ENCODE results near the gene GPN2. TPM values are rescaled to one million over a fixed set of nuclear protein-coding genes. Genes with fewer than 3 reads are reported as not detected.

Gene GPN2
- total and polyA plus RNA-seq, 2 donors (not counting 3 experiments of a cell fraction or from before 2014, with no cell fraction given), result 21.9 to 37.4 TPM

DNA sequence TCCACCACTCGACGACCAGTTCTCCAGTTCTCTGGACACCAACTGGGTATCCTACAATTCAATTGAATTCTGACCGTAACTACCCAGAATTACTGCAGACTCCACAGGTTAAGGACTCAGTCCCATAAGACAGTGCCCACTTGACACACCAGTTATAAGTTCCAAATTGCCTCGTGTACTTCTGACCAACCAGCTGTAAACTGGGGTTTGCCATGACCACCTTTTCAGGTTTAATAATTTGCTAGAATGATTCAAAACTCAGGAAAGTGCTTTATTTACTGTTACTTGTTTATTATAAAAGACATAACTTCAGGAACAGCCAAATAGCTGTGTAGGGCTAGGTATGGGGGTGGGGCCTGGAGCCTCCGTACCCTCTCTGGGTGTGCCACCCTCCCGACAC, 46.7 kb upstream of the GPN2 start:
- peaks cover 0 to 15% of the 10 kb centered on the region in 2 experiments for H3K36me3 ChIP-seq (ENCODE audit: control insufficient read depth in 2 of 2, extremely low read depth in 1 of 2, insufficient read depth in 2 of 2, low read length in 2 of 2)
- no peak for FAIRE-seq
- no TSS peak for BruUV-seq (replicated peaks)

More for the DNA sequence above, 46.7 kb upstream of the GPN2 start:
- CTCF ChIA-PET, result no interaction called here
- H3K9me3 ChIP-seq (replicated peaks; ENCODE audit: control insufficient read depth, insufficient read depth, low read length), result no peaks in the 10 kb centered on the region
- H2AFZ ChIP-seq (ENCODE audit: low read depth, low read length), result no peak overlapping the region
- no peaks in the 10 kb centered on the region for H4K20me1 ChIP-seq (replicated peaks; ENCODE audit: control insufficient read depth, extremely low read depth, insufficient read depth, low read length)
- dilution Hi-C loops (cut with MboI; ENCODE audit: extremely low pct_ligation_motif_present, low sequenced_read_pairs) (no loop called here), intact Hi-C loops (cut with micrococcal nuclease) (no loop called here)
- H3K9me1 ChIP-seq (replicated peaks; ENCODE audit: control insufficient read depth, extremely low read depth, insufficient read depth, low read length), result no peaks in the 10 kb centered on the region
- H3K27ac ChIP-seq (ENCODE audit: insufficient read depth, low read depth, low read length), result no peak overlapping the region
- TF ChIP-seq POLR2AphosphoS5 (IDR thresholded peaks at IDR 0.05; ENCODE audit: insufficient read depth, low read depth, low read length) (no peak), JUN (IDR thresholded peaks at IDR 0.05; ENCODE audit: borderline replicate concordance, insufficient read depth, insufficient read length, low read depth) (no peak), POLR2A (IDR thresholded peaks at IDR 0.05; ENCODE audit: low read depth, low read length) (no peak), GATA2 (IDR thresholded peaks at IDR 0.05; ENCODE audit: insufficient read depth, insufficient read length, low read depth, low read length) (no peak), MYC (IDR thresholded peaks at IDR 0.05; ENCODE audit: low read depth, low read length) (no peak), EZH2 (IDR thresholded peaks at IDR 0.05; ENCODE audit: borderline replicate concordance, low read depth, low read length, severe bottlenecking) (no peak)
- TF ChIP-seq, protein P1, sequence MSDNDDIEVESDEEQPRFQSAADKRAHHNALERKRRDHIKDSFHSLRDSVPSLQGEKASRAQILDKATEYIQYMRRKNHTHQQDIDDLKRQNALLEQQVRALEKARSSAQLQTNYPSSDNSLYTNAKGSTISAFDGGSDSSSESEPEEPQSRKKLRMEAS (IDR thresholded peaks at IDR 0.05; ENCODE audit: insufficient read depth, insufficient read length), result no peak
- TF ChIP-seq, protein P2, sequence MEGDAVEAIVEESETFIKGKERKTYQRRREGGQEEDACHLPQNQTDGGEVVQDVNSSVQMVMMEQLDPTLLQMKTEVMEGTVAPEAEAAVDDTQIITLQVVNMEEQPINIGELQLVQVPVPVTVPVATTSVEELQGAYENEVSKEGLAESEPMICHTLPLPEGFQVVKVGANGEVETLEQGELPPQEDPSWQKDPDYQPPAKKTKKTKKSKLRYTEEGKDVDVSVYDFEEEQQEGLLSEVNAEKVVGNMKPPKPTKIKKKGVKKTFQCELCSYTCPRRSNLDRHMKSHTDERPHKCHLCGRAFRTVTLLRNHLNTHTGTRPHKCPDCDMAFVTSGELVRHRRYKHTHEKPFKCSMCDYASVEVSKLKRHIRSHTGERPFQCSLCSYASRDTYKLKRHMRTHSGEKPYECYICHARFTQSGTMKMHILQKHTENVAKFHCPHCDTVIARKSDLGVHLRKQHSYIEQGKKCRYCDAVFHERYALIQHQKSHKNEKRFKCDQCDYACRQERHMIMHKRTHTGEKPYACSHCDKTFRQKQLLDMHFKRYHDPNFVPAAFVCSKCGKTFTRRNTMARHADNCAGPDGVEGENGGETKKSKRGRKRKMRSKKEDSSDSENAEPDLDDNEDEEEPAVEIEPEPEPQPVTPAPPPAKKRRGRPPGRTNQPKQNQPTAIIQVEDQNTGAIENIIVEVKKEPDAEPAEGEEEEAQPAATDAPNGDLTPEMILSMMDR (IDR thresholded peaks at IDR 0.05; ENCODE audit: extremely low read depth in 1 of 2, insufficient read depth in 1 of 2, low read depth in 1 of 2, low read length in 2 of 2), result no peak
- H3K79me2 ChIP-seq (ENCODE audit: control insufficient read depth, insufficient read depth, low read length), result peaks cover 48% of the 10 kb centered on the region
- no peak for DNase-seq (ENCODE audit: low read depth, low spot score)
- H3K4me3 ChIP-seq (replicated peaks in 1 of 3; ENCODE audit: insufficient read depth in 1 of 3, low read depth in 1 of 3, low read length in 3 of 3), result no peak overlapping the region
- no peak overlapping the region for H3K9ac ChIP-seq (replicated peaks; ENCODE audit: extremely low read depth, insufficient read depth, low read length)
- H3K27me3 ChIP-seq (ENCODE audit: control insufficient read depth in 2 of 2, insufficient read depth in 2 of 2, low read length in 2 of 2), result no peaks in the 10 kb centered on the region
- H3K4me2 ChIP-seq (ENCODE audit: insufficient read depth, low read length), result no peak overlapping the region
- H3K4me1 ChIP-seq (ENCODE audit: control insufficient read depth, extremely low read depth, insufficient read depth, low read length), result no peaks in the 10 kb centered on the region
- POLR2A ChIA-PET, result no interaction called here

All from endothelial cell of umbilical vein (primary cell).